Glutamatergic neuron (in vitro differentiated cells): Measurements from ENCODE around the gene CDCA4. TPM values are rescaled to one million over a fixed set of nuclear protein-coding genes. Genes with fewer than 3 reads are reported as not detected.
"Not testable (repeated sequence)": the region's sequence is repeated elsewhere in the genome, so short reads cannot be mapped to it uniquely, and the experiment has no call there.

Source experiments
- DNase-seq: peaks from one replicate; pipeline ENCODE4 v3.0.0; 2022
- H3K27ac Mint-ChIP-seq: one replicate; pipeline ENCODE4 v1.8.0; 2020; ENCODE audit warnings: mild to moderate bottlenecking, mixed read lengths, inconsistent platforms; ENCODE audit not compliant: unreplicated experiment
- H3K27me3 Mint-ChIP-seq: one replicate; pipeline ENCODE4 v1.8.0; 2020; ENCODE audit warnings: mild to moderate bottlenecking, moderate library complexity, mixed read lengths, inconsistent platforms; ENCODE audit not compliant: unreplicated experiment
- H3K36me3 Mint-ChIP-seq: one replicate; pipeline ENCODE4 v1.8.0; 2020; ENCODE audit warnings: mild to moderate bottlenecking, mixed read lengths, inconsistent platforms; ENCODE audit not compliant: unreplicated experiment
- H3K4me1 Mint-ChIP-seq: one replicate; pipeline ENCODE4 v1.8.0; 2020; ENCODE audit warnings: mild to moderate bottlenecking, low read depth, mixed read lengths, inconsistent platforms; ENCODE audit not compliant: unreplicated experiment
- H3K4me3 Mint-ChIP-seq: one replicate; pipeline ENCODE4 v1.8.0; 2020; ENCODE audit warnings: mild to moderate bottlenecking, mixed read lengths, inconsistent platforms; ENCODE audit not compliant: unreplicated experiment
- H3K9me3 Mint-ChIP-seq: one replicate; pipeline ENCODE4 v1.8.0; 2020; ENCODE audit warnings: mild to moderate bottlenecking, moderate library complexity, mixed read lengths, inconsistent platforms; ENCODE audit not compliant: unreplicated experiment
- total RNA-seq: library from RNA; stranded (reverse); fragmentation: NEBNext Ultra II Directional; extraction: Animal tissue kit (Norgen Biotek cat#: 25700); gene quantifications from one replicate; pipeline ENCODE4 v1.2.1, GENCODE V29; 2021; ENCODE audit not compliant: unreplicated experiment
- TF ChIP-seq, protein P1 (sequence below): fragments of 200-600 bp; sonication (generic); IDR thresholded peaks from one replicate; pipeline ENCODE4 v1.5.0; 2021; ENCODE audit not compliant: partially characterized antibody, unreplicated experiment

Gene CDCA4
- total RNA-seq, 1 donor from 2014 or later = 23.2 TPM

DNA sequence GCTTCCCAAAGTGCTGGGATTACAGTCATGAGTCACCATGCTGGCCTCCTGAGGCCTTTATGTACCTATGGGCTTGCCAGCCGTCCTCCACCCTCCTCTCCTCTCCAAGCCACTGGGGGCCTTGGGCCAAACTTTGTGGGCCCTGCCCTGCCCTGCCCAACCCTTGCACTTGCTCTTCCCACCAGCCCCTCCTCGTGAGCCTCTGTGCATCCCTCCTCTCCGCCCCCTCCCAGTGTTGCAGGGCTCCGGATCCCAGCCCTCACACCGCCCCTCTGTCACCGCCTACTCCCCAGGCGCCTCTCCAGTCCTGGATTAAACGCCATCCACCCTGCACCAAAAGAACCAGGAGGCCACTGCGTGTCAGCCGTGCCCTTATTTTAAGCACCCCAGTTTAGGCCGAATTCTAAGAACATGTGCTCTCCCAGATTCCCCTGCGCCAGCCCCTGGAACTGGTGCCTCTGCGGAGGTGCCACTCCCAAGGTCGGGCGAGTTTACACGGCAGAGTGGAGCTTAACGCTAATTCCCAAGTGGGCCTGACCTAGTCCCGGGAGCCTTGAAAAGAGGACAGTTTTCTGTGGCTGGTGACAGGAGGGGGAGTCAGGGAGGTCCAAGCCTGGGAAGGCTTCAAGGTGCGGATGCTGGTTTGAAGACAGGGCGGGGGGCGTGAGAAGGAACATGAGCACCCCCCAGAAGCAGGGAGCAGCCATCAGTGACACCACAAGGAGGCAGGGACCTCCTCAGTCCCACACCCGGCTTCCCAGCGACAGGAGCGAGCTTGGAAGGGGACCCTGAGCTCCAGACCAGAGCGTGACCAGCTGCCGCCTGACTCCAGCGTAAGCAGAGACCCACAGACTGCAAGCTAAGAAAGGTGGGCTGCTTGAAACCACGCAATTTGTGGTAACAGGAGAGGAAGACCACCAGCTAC, 21.2 kb upstream of the CDCA4 start:
- Mint-ChIP-seq H3K27me3 (peaks cover 5% of the 10 kb centered on the region), H3K9me3 (peaks cover 5% of the 10 kb centered on the region), H3K27ac (no peak overlapping the region), H3K36me3 (no peaks in the 10 kb centered on the region), H3K4me3 (no peak overlapping the region), H3K4me1 (no peaks in the 10 kb centered on the region)
- TF ChIP-seq, protein P1, sequence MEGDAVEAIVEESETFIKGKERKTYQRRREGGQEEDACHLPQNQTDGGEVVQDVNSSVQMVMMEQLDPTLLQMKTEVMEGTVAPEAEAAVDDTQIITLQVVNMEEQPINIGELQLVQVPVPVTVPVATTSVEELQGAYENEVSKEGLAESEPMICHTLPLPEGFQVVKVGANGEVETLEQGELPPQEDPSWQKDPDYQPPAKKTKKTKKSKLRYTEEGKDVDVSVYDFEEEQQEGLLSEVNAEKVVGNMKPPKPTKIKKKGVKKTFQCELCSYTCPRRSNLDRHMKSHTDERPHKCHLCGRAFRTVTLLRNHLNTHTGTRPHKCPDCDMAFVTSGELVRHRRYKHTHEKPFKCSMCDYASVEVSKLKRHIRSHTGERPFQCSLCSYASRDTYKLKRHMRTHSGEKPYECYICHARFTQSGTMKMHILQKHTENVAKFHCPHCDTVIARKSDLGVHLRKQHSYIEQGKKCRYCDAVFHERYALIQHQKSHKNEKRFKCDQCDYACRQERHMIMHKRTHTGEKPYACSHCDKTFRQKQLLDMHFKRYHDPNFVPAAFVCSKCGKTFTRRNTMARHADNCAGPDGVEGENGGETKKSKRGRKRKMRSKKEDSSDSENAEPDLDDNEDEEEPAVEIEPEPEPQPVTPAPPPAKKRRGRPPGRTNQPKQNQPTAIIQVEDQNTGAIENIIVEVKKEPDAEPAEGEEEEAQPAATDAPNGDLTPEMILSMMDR = no peak
- no peak for DNase-seq

DNA sequence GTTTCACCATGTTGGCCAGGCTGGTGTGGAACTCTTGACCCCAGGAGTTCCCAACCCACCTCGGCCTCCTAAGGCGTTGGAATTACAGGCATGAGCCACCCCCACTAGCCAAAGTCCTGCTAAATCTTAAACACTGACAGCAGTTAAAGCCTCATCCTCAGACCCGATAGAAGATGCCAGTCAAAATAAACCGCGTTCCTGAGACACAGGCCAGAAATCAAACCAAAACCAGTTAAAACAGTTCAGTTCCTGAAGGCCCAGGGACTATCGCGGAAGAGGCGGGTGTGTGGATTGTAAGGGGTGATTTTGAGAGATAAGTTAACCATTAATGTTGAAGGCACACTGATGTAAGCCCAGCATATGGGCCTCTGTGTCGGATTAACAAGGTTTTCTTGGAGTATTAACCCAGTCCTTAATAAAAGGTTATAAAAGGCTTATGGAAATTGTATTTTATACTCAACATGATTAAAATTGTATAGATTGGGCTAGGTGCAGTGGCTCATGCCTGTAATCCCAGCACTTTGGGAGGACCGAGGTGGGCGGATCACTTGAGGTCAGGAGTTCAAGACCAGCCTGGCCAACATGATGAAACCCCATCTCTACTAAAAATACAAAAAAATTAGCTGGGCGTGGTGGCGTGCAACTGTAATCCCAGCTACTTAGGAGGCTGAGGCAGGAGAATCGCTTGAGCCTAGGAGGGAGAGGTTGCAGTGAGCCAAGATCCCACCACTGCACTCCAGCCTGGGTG, 18.7 kb upstream of the CDCA4 start:
- DNase-seq = no peak
- TF ChIP-seq, protein P1 = no peak
- no peak overlapping the region for H3K4me3 Mint-ChIP-seq

DNA sequence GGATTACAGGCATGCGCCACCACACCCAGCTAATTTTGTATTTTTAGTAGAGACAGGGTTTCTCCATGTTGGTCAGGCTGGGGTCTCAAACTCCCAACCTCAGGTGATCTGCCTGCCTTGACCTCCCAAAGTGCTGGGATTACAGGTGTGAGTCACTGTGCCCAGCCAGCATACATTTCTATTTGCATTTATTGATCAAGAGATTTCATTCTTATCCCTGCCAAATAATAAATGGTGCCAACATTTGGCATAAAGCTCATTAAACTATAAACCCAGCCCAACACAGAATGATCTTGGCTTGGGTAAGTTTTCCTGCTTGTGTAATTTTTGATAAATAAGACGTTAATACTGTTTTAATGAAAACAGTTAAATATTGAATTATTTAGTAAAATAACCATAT, 14.7 kb upstream of the CDCA4 start:
- H3K4me1 Mint-ChIP-seq, H3K27me3 Mint-ChIP-seq, H3K4me3 Mint-ChIP-seq, DNase-seq, H3K27ac Mint-ChIP-seq, H3K9me3 Mint-ChIP-seq: not testable (repeated sequence)
- H3K36me3 Mint-ChIP-seq = peaks cover 12% of the 10 kb centered on the region

More for the DNA sequence above, 18.7 kb upstream of the CDCA4 start:
- Mint-ChIP-seq H3K4me1 (no peaks in the 10 kb centered on the region), H3K27ac (no peak overlapping the region), H3K36me3 (no peaks in the 10 kb centered on the region), H3K27me3 (peaks cover 1% of the 10 kb centered on the region), H3K9me3 (peaks cover 2% of the 10 kb centered on the region)

DNA sequence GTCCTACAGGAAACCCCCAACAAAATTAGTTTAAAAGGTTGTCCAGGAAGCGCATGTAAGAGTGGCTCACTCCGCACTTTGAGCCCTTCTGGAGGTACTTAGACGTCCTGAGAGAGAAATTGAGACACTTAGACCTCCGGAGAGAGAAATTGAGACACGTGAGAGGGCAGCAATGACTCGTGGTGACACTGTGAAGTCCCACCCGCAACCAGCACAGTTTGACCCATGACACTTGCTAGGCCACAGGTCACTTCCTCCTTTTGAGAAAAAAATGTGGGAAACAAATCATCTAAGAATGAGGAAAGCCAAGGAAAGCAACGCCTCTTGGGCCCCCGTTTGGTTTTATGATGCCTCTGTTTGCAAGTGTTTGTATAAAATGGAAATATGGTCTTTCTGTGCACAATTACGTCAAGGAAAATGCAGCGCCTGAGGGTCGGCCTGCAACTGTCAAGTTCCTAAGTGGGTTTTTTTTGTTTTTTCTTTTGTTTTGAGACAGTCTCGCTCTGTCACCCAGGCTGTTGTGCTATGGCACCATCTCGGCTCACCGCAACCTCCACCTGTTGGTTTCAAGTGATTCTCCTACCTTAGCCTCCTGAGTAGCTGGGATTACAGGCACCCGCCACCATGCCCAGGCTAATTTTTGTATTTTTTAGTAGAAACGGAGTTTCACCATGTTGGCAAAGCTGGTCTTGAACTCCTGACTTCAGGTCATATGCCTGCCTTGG, 13.6 kb upstream of the CDCA4 start:
- H3K36me3 Mint-ChIP-seq = peaks cover 12% of the 10 kb centered on the region
- H3K27me3 Mint-ChIP-seq = peaks cover 3% of the 10 kb centered on the region
- H3K4me3 Mint-ChIP-seq = no peak overlapping the region
- H3K27ac Mint-ChIP-seq = no peak overlapping the region
- TF ChIP-seq, protein P1 = no peak
- H3K9me3 Mint-ChIP-seq = peaks cover 2% of the 10 kb centered on the region
- H3K4me1 Mint-ChIP-seq = peaks cover 3% of the 10 kb centered on the region
- no peak for DNase-seq

DNA sequence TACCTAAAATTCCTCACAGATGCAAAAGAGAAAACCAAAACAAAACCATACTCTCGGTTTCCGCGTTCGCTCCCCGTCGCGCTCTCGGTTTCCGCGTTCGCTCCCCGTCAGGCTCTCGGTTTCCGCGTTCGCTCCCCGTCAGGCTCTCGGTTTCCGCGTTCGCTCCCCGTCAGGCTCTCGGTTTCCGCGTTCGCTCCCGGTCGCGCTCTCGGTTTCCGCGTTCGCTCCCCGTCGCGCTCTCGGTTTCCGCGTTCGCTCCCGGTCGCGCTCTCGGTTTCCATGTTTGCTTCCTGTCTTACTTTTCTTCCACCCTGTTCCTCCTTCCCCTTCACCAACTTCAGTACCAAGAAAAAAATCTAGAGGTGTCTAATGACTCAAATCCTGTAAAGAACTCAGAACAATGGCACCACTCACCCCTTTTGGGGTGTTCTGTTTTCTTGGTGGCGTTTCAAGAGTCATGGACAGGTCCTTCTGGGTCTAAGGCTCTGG, 12.6 kb upstream of the CDCA4 start:
- H3K4me1 Mint-ChIP-seq, H3K27ac Mint-ChIP-seq, H3K27me3 Mint-ChIP-seq: not testable (repeated sequence)

DNA sequence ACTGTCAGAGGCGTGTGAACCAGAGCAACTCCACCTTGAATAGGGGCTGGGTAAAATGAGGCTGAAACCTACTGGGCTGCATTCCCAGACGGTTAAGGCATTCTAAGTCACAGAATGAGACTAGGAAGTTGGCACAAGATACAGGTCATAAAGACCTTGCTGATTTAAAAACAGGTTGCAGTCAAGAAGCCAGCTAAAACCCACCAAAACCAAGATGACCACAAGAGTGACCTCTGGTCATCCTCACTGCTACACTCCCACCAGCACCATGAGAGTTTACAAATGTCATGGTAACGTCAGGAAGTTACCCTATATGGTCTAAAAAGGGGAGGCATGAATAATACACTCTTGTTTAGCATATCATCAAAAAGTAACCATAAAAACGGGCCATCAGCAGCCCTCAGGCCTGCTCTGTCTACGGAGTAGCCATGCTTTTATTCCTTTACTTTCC, 11.6 kb upstream of the CDCA4 start:
- H3K36me3 Mint-ChIP-seq = peaks cover 12% of the 10 kb centered on the region
- not testable (repeated sequence) for H3K4me1 Mint-ChIP-seq, DNase-seq, H3K4me3 Mint-ChIP-seq, H3K27me3 Mint-ChIP-seq, H3K9me3 Mint-ChIP-seq, H3K27ac Mint-ChIP-seq

More for the DNA sequence above, 12.6 kb upstream of the CDCA4 start:
- peak overlapping the region; percentile 75 for H3K4me3 Mint-ChIP-seq
- peaks cover 12% of the 10 kb centered on the region for H3K36me3 Mint-ChIP-seq
- DNase-seq, H3K9me3 Mint-ChIP-seq: not testable (repeated sequence)
